Transverse colon (tissue), 4 donors: ENCODE measurements around the gene TMEM132D. TPM values are rescaled to one million over a fixed set of nuclear protein-coding genes. Genes with fewer than 3 reads are reported as not detected.

Experiments used
- DNase-seq: peaks from one replicate; pipeline ENCODE4 v3.0.0-alpha.2; 2019
- H3K27ac ChIP-seq, 4 donors: fragments of 200-600 bp; sonication (generic); 2 replicates each; pipeline ENCODE4 v1.5.1; 2016 to 2018; ENCODE audit warnings: inconsistent platforms in 4 of 4
- H3K27me3 ChIP-seq: fragments of 200-600 bp; sonication (generic); 2 replicates; pipeline ENCODE4 v1.5.1; 2017; ENCODE audit warnings: inconsistent platforms
- H3K36me3 ChIP-seq, 4 donors: fragments of 200-600 bp; sonication (generic); 2 replicates each; pipeline ENCODE4 v1.5.1; 2017 to 2019; ENCODE audit warnings: inconsistent platforms in 4 of 4
- H3K4me1 ChIP-seq, 4 donors: fragments of 200-600 bp; sonication (generic); 2 replicates each; pipeline ENCODE4 v1.5.1; 2017 to 2020; ENCODE audit warnings: inconsistent platforms in 4 of 4
- H3K4me3 ChIP-seq, 4 donors: fragments of 200-600 bp; sonication (generic); 1 replicate in 1 of 4; 2 replicates in 3 of 4; pipeline versions ENCODE4 v1.5.1 to v1.6.1; 2017 to 2019; ENCODE audit warnings: inconsistent platforms in 4 of 4
- H3K9me3 ChIP-seq, 2 donors: fragments of 200-600 bp; sonication (generic); 2 replicates each; pipeline ENCODE4 v1.5.1; 2017 to 2019; ENCODE audit warnings: inconsistent platforms in 2 of 2
- EP300 ChIP-seq: sonication (generic); formaldehyde crosslinking; IDR thresholded peaks from one replicate; pipeline ENCODE4 v1.6.1; 2017; ENCODE audit warnings: antibody characterized with exemption, low read depth
- POLR2A ChIP-seq: fragments of 450-650 bp; IDR thresholded peaks from one replicate; pipeline ENCODE4 v1.6.1; 2016; ENCODE audit warnings: antibody characterized with exemption, mild to moderate bottlenecking, moderate library complexity
- POLR2AphosphoS5 ChIP-seq, 3 donors: sonication (generic); formaldehyde crosslinking; IDR thresholded peaks; one replicate each; pipeline ENCODE4 v1.6.1; 2016; ENCODE audit warnings: antibody characterized with exemption in 3 of 3
- WGBS, 2 donors: methylation state at CpG; one replicate each; pipeline ENCODE4 v1.1.5; 2018; ENCODE audit warnings: low coverage in 1 of 2; 5-methylcytosine and 5-hydroxymethylcytosine counted together
- in situ Hi-C, 4 donors: fragments of 200-750 bp; cut with MboI; loops; one replicate each; pipeline versions ENCODE4 v1.15.0 to v1.15.1; 2017; ENCODE audit warnings: low sequenced_read_pairs in 3 of 4, low pct_ligation_motif_present in 1 of 4, low pct_unique_long_range_greater_than_20kb in 1 of 4
- intact Hi-C: fragments of 100-400 bp; cut with DNase I; formaldehyde crosslinking; loops from one replicate; pipeline ENCODE4 v1.15.1; 2023; ENCODE audit warnings: low total_unique reads
- total RNA-seq, 4 donors: library from RNA; depleted of rRNA; stranded (reverse); fragments of >200 nt; gene quantifications; one replicate each; pipeline ENCODE4 v1.1.0, GENCODE V29; 2016
- TF ChIP-seq, protein P1 (sequence below), 5 experiments: fragments of 200-600 bp in 3 of 5; fragments of 450-650 bp in 2 of 5; sonication (generic) in 3 of 5; IDR thresholded peaks; 1 replicate in 2 of 5; 2 replicates in 3 of 5; pipeline ENCODE4 v1.5.1; 2016 to 2017; ENCODE audit warnings: antibody characterized with exemption in 5 of 5, inconsistent platforms in 3 of 5, mild to moderate bottlenecking in 2 of 5, moderate library complexity in 1 of 5

The TMEM132D gene
- total RNA-seq, 4 donors from 2014 or later = 0.48 to 0.55 TPM; not detected in 2

GRCh38 chr12:129106772-129107171, 797.1 kb downstream of the TMEM132D start:
- Histone ChIP-seq H3K27me3 (no peaks in the 10 kb centered on the region), H3K36me3 (no peaks in the 10 kb centered on the region), H3K4me1 (no peaks in the 10 kb centered on the region), H3K9me3 (peaks cover 0 to 4% of the 10 kb centered on the region in 2 donors), H3K27ac (no peak overlapping the region), H3K4me3 (no peak overlapping the region)
- in situ Hi-C loops (no loop called here), intact Hi-C loops (no loop called here)
- TF ChIP-seq POLR2AphosphoS5 (IDR thresholded peaks at IDR 0.05) (no peak), EP300 (no peak), POLR2A (no peak)
- TF ChIP-seq, protein P1, sequence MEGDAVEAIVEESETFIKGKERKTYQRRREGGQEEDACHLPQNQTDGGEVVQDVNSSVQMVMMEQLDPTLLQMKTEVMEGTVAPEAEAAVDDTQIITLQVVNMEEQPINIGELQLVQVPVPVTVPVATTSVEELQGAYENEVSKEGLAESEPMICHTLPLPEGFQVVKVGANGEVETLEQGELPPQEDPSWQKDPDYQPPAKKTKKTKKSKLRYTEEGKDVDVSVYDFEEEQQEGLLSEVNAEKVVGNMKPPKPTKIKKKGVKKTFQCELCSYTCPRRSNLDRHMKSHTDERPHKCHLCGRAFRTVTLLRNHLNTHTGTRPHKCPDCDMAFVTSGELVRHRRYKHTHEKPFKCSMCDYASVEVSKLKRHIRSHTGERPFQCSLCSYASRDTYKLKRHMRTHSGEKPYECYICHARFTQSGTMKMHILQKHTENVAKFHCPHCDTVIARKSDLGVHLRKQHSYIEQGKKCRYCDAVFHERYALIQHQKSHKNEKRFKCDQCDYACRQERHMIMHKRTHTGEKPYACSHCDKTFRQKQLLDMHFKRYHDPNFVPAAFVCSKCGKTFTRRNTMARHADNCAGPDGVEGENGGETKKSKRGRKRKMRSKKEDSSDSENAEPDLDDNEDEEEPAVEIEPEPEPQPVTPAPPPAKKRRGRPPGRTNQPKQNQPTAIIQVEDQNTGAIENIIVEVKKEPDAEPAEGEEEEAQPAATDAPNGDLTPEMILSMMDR (IDR thresholded peaks at IDR 0.05) = no peak
- no peak for DNase-seq
- 82 to 100% methylated on average over 1 to 2 of the region's 2 CpGs for WGBS, 2 donors

- in situ Hi-C loops (no loop called here), intact Hi-C loops (no loop called here)
- Histone ChIP-seq H3K27me3 (no peaks in the 10 kb centered on the region), H3K4me1 (no peaks in the 10 kb centered on the region), H3K4me3 (no peak overlapping the region), H3K36me3 (no peaks in the 10 kb centered on the region), H3K9me3 (peaks cover 0 to 4% of the 10 kb centered on the region in 2 donors), H3K27ac (no peak overlapping the region)
- 48% methylated on average over 4 of the region's 4 CpGs; no CpG with 5 or more reads in 1 of the 2 donors for WGBS, 2 donors
- TF ChIP-seq EP300 (no peak), POLR2AphosphoS5 (IDR thresholded peaks at IDR 0.05) (no peak), POLR2A (no peak)
- TF ChIP-seq, protein P1 (IDR thresholded peaks at IDR 0.05) = no peak
- DNase-seq = no peak
Measured at GRCh38 chr12:129103231-129103630, 800.6 kb downstream of the TMEM132D start.

GRCh38 chr12:129102233-129102632, 801.6 kb downstream of the TMEM132D start:
- H3K27ac ChIP-seq = no peak overlapping the region
- WGBS, 2 donors = 85% methylated on average over 7 of the region's 7 CpGs; no CpG with 5 or more reads in 1 of the 2 donors
- peaks cover 0 to 4% of the 10 kb centered on the region in 2 donors for H3K9me3 ChIP-seq
- TF ChIP-seq, protein P1 (IDR thresholded peaks at IDR 0.05) = no peak
- TF ChIP-seq EP300 = no peak
- no peak for TF ChIP-seq POLR2A
- no peak for TF ChIP-seq POLR2AphosphoS5 (IDR thresholded peaks at IDR 0.05)
- no peak for DNase-seq
- H3K36me3 ChIP-seq = no peaks in the 10 kb centered on the region
- intact Hi-C loops (no loop called here), in situ Hi-C loops (no loop called here)
- no peak overlapping the region for H3K4me3 ChIP-seq
- no peaks in the 10 kb centered on the region for H3K4me1 ChIP-seq
- H3K27me3 ChIP-seq = no peaks in the 10 kb centered on the region

DNA sequence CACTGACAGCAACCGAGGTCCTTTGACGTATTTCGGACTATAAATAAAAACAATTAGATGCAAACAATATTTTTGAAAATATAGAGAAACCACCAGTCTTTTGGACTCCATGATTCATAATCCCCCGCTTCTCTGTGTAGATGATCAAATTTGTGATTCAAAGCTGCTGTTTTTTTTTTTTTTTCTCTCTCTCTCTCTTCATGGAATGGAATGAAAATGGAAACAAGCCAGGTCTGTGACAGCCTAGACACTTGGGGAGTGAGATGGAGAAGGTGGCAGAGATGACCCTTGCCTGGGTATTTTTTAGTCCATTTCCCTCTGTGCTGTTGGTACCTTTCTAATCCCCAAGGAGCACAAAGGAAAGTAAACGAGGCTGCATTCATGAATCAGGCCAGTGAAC, 802.0 kb downstream of the TMEM132D start:
- in situ Hi-C loops = no loop called here
- WGBS, 2 donors = 80 to 96% methylated on average over 4 to 5 of the region's 5 CpGs
- intact Hi-C loops = no loop called here
- DNase-seq = no peak
- H3K27ac ChIP-seq = no peak overlapping the region
- TF ChIP-seq POLR2A (no peak), POLR2AphosphoS5 (IDR thresholded peaks at IDR 0.05) (no peak), EP300 (no peak)
- TF ChIP-seq, protein P1 (IDR thresholded peaks at IDR 0.05) = no peak
- no peaks in the 10 kb centered on the region for H3K36me3 ChIP-seq
- H3K27me3 ChIP-seq = no peaks in the 10 kb centered on the region
- H3K4me1 ChIP-seq = no peaks in the 10 kb centered on the region
- H3K4me3 ChIP-seq = no peak overlapping the region
- peaks cover 0 to 3% of the 10 kb centered on the region in 2 donors for H3K9me3 ChIP-seq
